SK-MEL-5 (cell line): ENCODE data around the gene FAM168A. TPM values are rescaled to one million over a fixed set of nuclear protein-coding genes. Genes with fewer than 3 reads are reported as not detected.

Experiments used
- DNase-seq: peaks from one replicate; pipeline ENCODE4 v3.0.0-alpha.2; 2016; ENCODE audit warnings: low read depth, low spot score
- in situ Hi-C: cut with HindIII; loops from 2 replicates; pipeline ENCODE4 v1.10.0; 2016; ENCODE audit warnings: low sequenced_read_pairs, high pct_unique_total_duplicates, low pct_unique_long_range_greater_than_20kb
- polyA plus RNA-seq, 2 experiments: library from polyadenylated mRNA; depleted of rRNA; stranded (reverse); fragments of >200 nt; gene quantifications; 2 replicates each; pipeline ENCODE4 v1.2.3, GENCODE V29; 2015
- total RNA-seq: library from RNA; depleted of rRNA; stranded (reverse); fragments of >200 nt; shearing (Covaris generic); gene quantifications from 2 replicates; pipeline ENCODE4 v1.2.3, GENCODE V29; 2014; rRNA removed

The FAM168A gene
- 25.7 and 27.0 TPM in 2 replicates for total RNA-seq
- 46.0 and 55.9 TPM in 2 replicates for polyA plus RNA-seq (2015; cell fraction: cytosol; rRNA removed)
- polyA plus RNA-seq (2015; cell fraction: nucleus; rRNA removed): 40.7 and 61.5 TPM in 2 replicates

- in situ Hi-C loops: no loop called here
Measured at GRCh38 chr11:73597956-73598718, at the start of gene FAM168A. TSS of gene FAM168A (minus strand) at chr11:73598112. CDS start at chr11:73468474, 129,638 bp downstream.

GRCh38 chr11:73647459-73648100, 49.7 kb upstream of the FAM168A start:
- in situ Hi-C loops: no loop called here
- DNase-seq: peak; percentile 43

More at GRCh38 chr11:73597956-73598718, at the start of gene FAM168A:
- peak; percentile 99 for DNase-seq

GRCh38 chr11:73645972-73646631, 48.2 kb upstream of the FAM168A start, which contains the start of gene PLEKHB1:
TSS of gene PLEKHB1 (plus strand) at chr11:73646581. CDS start at chr11:73646609, 28 bp downstream.
- in situ Hi-C loops: no loop called here

GRCh38 chr11:73645121-73645969, 47.4 kb upstream of the FAM168A start:
- in situ Hi-C loops: no loop called here
- no peak for DNase-seq

More at GRCh38 chr11:73645972-73646631, 48.2 kb upstream of the FAM168A start, which contains the start of gene PLEKHB1:
- DNase-seq: no peak

- in situ Hi-C loops: no loop called here
- no peak for DNase-seq
Measured at GRCh38 chr11:73641668-73642067, 43.8 kb upstream of the FAM168A start.

GRCh38 chr11:73640592-73640991, 42.7 kb upstream of the FAM168A start:
- DNase-seq: no peak
- in situ Hi-C loops: no loop called here

- no peak for DNase-seq
- in situ Hi-C loops: no loop called here
Measured at GRCh38 chr11:73637012-73637411, 39.1 kb upstream of the FAM168A start.

GRCh38 chr11:73636249-73636648, 38.3 kb upstream of the FAM168A start:
- no peak for DNase-seq
- in situ Hi-C loops: no loop called here

GRCh38 chr11:73635721-73636120, 37.8 kb upstream of the FAM168A start:
- no peak for DNase-seq
- in situ Hi-C loops: no loop called here

- DNase-seq: no peak
- in situ Hi-C loops: no loop called here
Measured at GRCh38 chr11:73633999-73634398, 36.1 kb upstream of the FAM168A start.

- in situ Hi-C loops: no loop called here
- no peak for DNase-seq
Measured at GRCh38 chr11:73632996-73633395, 35.1 kb upstream of the FAM168A start.

GRCh38 chr11:73629907-73630306, 32.0 kb upstream of the FAM168A start:
- in situ Hi-C loops: no loop called here
- DNase-seq: no peak

- in situ Hi-C loops: no loop called here
- peak; percentile 90 for DNase-seq
Measured at GRCh38 chr11:73625696-73626318, 27.9 kb upstream of the FAM168A start.

- in situ Hi-C loops: no loop called here
- DNase-seq: no peak
Measured at GRCh38 chr11:73623686-73624085, 25.8 kb upstream of the FAM168A start.

GRCh38 chr11:73622926-73623593, 25.1 kb upstream of the FAM168A start:
- in situ Hi-C loops: no loop called here
- peak; percentile 23 for DNase-seq

GRCh38 chr11:73614591-73614990, 16.7 kb upstream of the FAM168A start:
- DNase-seq: no peak
- in situ Hi-C loops: no loop called here
